MCF 10A (cell line): ENCODE data around the gene KLRC4. TPM values are rescaled to one million over a fixed set of nuclear protein-coding genes. Genes with fewer than 3 reads are reported as not detected.

ENCODE experiments used
- BruUV-seq: library from RNA; stranded (reverse); fragments of 400-500 nt; replicated peaks from 2 replicates; lab custom pipeline; 2021; lab: Mats Ljungman, UMichigan
- CTCF ChIA-PET: fragments of 300-600 bp; sonication (Branson Sonifier 250); formaldehyde crosslinking; extraction: SDS; loops from one replicate; lab custom pipeline; 2021; ENCODE audit warnings: antibody characterized with exemption, inconsistent platforms; lab: Yijun Ruan, JAX
- POLR2A ChIA-PET: fragments of 300-600, 350-650 bp; sonication (Branson Sonifier 250); formaldehyde crosslinking; extraction: SDS; loops from one replicate; lab custom pipeline; 2020; ENCODE audit warnings: antibody characterized with exemption, inconsistent platforms; lab: Yijun Ruan, JAX
- DNase-seq: peaks from one replicate; pipeline ENCODE4 v3.0.0-alpha.2; 2018; ENCODE audit not compliant: unreplicated experiment
- H3K27ac Mint-ChIP-seq: one replicate; pipeline ENCODE4 v1.8.0; 2022; ENCODE audit warnings: mild to moderate bottlenecking, low read depth, mixed read lengths; ENCODE audit not compliant: unreplicated experiment
- H3K27me3 Mint-ChIP-seq: one replicate; pipeline ENCODE4 v1.8.0; 2022; ENCODE audit warnings: mixed read lengths; ENCODE audit not compliant: insufficient read depth, unreplicated experiment
- H3K36me3 Mint-ChIP-seq: one replicate; pipeline ENCODE4 v1.8.0; 2022; ENCODE audit warnings: mild to moderate bottlenecking, moderate library complexity, mixed read lengths; ENCODE audit not compliant: insufficient read depth, unreplicated experiment
- H3K4me1 Mint-ChIP-seq: one replicate; pipeline ENCODE4 v1.8.0; 2022; ENCODE audit warnings: mixed read lengths; ENCODE audit not compliant: insufficient read depth, unreplicated experiment
- H3K4me3 Mint-ChIP-seq: one replicate; pipeline ENCODE4 v1.8.0; 2022; ENCODE audit warnings: mild to moderate bottlenecking, moderate library complexity, mixed read lengths; ENCODE audit not compliant: unreplicated experiment
- H3K9me3 Mint-ChIP-seq: one replicate; pipeline ENCODE4 v1.8.0; 2022; ENCODE audit warnings: mixed read lengths; ENCODE audit not compliant: unreplicated experiment
- intact Hi-C: fragments of 100-400 bp; cut with micrococcal nuclease; formaldehyde crosslinking; loops from 2 replicates; pipeline ENCODE4 v1.14.1; 2022
- total RNA-seq: library from RNA; stranded (reverse); gene quantifications from 2 replicates; pipeline ENCODE4 v1.2.3, GENCODE V29; 2022
- TF ChIP-seq, protein P1 (sequence below): fragments of 200-600 bp; IDR thresholded peaks from one replicate; pipeline ENCODE4 v1.8.0; 2022; ENCODE audit warnings: antibody characterized with exemption, mild to moderate bottlenecking; ENCODE audit not compliant: unreplicated experiment

The KLRC4 gene
- total RNA-seq, 1 experiment from 2014 or later, result 0.84 TPM

DNA sequence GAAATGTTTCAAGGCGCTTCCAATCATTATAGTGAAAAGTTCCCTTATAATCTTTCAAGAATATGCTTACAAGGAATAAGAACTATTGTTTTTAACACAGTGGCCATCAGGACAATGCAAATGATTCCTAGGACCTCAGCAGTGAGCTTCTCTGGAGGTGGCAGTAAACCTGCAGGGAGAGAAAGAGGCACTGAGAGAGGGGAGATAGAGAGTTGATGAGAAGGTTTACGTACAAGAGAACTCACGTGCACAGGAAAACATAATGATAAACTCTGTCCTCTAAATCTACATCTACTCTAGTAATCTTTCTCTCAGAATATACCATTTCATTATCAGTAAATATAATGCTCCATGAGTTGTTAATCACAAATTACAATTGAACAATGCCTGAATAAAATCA lies 715 bp downstream of the KLRC4 start:
- peaks cover 8% of the 10 kb centered on the region for H3K36me3 Mint-ChIP-seq
- TF ChIP-seq, protein P1, sequence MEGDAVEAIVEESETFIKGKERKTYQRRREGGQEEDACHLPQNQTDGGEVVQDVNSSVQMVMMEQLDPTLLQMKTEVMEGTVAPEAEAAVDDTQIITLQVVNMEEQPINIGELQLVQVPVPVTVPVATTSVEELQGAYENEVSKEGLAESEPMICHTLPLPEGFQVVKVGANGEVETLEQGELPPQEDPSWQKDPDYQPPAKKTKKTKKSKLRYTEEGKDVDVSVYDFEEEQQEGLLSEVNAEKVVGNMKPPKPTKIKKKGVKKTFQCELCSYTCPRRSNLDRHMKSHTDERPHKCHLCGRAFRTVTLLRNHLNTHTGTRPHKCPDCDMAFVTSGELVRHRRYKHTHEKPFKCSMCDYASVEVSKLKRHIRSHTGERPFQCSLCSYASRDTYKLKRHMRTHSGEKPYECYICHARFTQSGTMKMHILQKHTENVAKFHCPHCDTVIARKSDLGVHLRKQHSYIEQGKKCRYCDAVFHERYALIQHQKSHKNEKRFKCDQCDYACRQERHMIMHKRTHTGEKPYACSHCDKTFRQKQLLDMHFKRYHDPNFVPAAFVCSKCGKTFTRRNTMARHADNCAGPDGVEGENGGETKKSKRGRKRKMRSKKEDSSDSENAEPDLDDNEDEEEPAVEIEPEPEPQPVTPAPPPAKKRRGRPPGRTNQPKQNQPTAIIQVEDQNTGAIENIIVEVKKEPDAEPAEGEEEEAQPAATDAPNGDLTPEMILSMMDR, result no peak
- no peaks in the 10 kb centered on the region for H3K4me1 Mint-ChIP-seq
- intact Hi-C loops, result no loop called here
- H3K4me3 Mint-ChIP-seq, result no peak overlapping the region
- ChIA-PET POLR2A (no interaction called here), CTCF (no interaction called here)
- BruUV-seq, result no TSS peak
- H3K9me3 Mint-ChIP-seq, result no peaks in the 10 kb centered on the region
- no peak overlapping the region for H3K27ac Mint-ChIP-seq
- H3K27me3 Mint-ChIP-seq, result no peaks in the 10 kb centered on the region
- no peak for DNase-seq

DNA sequence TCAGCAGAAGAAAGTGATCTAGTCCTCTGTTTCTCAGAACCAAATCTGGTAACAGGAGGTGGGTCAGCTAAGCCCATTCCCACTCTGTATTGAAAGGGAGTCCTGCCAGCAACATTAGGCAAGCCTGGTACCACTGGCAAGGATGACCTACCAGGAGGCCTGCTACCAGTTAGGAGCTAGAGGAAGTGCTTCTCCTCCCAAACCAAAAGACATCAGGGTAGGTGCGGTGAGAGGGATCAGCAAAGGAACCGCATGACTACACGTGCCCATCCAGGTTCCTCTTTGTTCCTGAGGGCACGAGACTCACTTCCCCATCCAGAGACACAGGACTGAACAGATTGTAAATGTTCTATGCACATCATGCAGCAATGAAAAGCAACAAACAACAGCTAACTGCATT lies 2.8 kb downstream of the KLRC4 start:
- TF ChIP-seq, protein P1, result no peak
- H3K27me3 Mint-ChIP-seq, result no peaks in the 10 kb centered on the region
- DNase-seq, result no peak
- BruUV-seq, result no TSS peak
- peaks cover 8% of the 10 kb centered on the region for H3K36me3 Mint-ChIP-seq
- ChIA-PET CTCF (interaction anchor here (0.7 to 1.1 kb wide), 2 partner anchors 153 to 765 kb away, joined by 3 to 4 read pairs; partner anchors contain the start of gene SMIM10L1), POLR2A (interaction anchor here (1.0 kb wide), 1 partner anchor 33 kb away, joined by 4 read pairs; no protein-coding TSS in a partner anchor)
- H3K4me3 Mint-ChIP-seq, result no peak overlapping the region
- H3K27ac Mint-ChIP-seq, result no peak overlapping the region
- intact Hi-C loops, result no loop called here
- H3K4me1 Mint-ChIP-seq, result no peaks in the 10 kb centered on the region
- H3K9me3 Mint-ChIP-seq, result no peaks in the 10 kb centered on the region

DNA sequence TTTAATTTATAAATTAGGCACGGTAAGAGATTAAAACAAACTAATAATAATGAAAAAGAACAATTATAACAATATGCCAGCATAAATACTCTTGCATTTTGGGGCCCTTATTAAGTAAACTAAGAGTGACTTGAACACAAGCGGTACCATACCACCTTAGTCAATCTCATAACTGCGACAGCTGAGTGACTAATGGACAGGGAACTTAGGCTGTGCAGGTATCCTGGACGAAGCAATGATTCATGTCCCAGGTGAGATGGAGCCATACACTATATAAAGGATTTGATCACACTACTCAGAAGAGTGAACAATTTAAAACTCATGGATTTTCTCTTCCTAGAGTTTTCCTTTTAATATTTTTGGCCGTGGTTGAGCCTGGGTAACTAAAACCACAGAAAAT lies 4.3 kb downstream of the KLRC4 start:
- Mint-ChIP-seq H3K27ac (no peak overlapping the region), H3K9me3 (no peaks in the 10 kb centered on the region), H3K4me1 (peaks cover 2% of the 10 kb centered on the region), H3K4me3 (no peak overlapping the region), H3K27me3 (no peaks in the 10 kb centered on the region), H3K36me3 (peaks cover 8% of the 10 kb centered on the region)
- no peak for DNase-seq
- TF ChIP-seq, protein P1, result no peak
- intact Hi-C loops, result no loop called here
- ChIA-PET CTCF (no interaction called here), POLR2A (interaction anchor here (0.6 to 2.0 kb wide), 3 partner anchors 12 to 40 kb away, joined by 3 to 11 read pairs (median 4); partner anchors contain the start of gene KLRC3)
- no TSS peak for BruUV-seq

DNA sequence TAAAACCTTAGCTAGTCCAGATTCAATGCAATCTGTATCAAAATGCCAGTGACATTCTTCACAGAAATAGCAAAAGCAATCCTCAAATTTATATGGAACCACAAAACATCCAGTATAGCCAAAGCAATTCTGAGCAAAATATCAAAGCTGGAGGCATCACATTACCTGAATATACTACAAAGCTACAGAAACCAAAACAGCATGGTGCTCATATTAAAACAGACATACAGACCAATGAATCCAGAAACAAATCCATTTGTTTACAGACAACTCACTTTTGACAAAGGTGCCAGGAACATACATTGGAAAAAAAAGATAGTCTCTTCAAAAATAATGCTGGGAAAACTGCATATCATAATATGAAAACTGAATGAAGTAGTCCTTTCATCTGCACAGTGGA lies 4.8 kb downstream of the KLRC4 start:
- H3K4me3 Mint-ChIP-seq, result no peak overlapping the region
- DNase-seq, result no peak
- intact Hi-C loops, result no loop called here
- peaks cover 8% of the 10 kb centered on the region for H3K36me3 Mint-ChIP-seq
- BruUV-seq, result no TSS peak
- no peak overlapping the region for H3K27ac Mint-ChIP-seq
- peaks cover 5% of the 10 kb centered on the region for H3K4me1 Mint-ChIP-seq
- H3K27me3 Mint-ChIP-seq, result no peaks in the 10 kb centered on the region
- H3K9me3 Mint-ChIP-seq, result no peaks in the 10 kb centered on the region
- TF ChIP-seq, protein P1, result no peak
- ChIA-PET CTCF (no interaction called here), POLR2A (interaction anchor here (1.1 to 2.0 kb wide), 2 partner anchors 11 to 40 kb away, joined by 4 to 11 read pairs; no protein-coding TSS in a partner anchor)
